ENCODE measurements around the gene SLC7A8.

Gene SLC7A8

GRCh38 chr14:23154964-23155587, 28.4 kb downstream of the SLC7A8 start:
- no peak for DNase-seq

GRCh38 chr14:23153851-23154796, 29.3 kb downstream of the SLC7A8 start:
- no peak for DNase-seq

GRCh38 chr14:23151342-23151741, 32.1 kb downstream of the SLC7A8 start:
- no peak for DNase-seq

- DNase-seq = no peak
These were observed 33.7 kb downstream of the SLC7A8 start for GRCh38 chr14:23149745-23150144.

GRCh38 chr14:23148591-23149249, 34.7 kb downstream of the SLC7A8 start:
- DNase-seq = no peak

- no peak for DNase-seq
These were observed 35.8 kb downstream of the SLC7A8 start for GRCh38 chr14:23147676-23148075.

GRCh38 chr14:23146980-23147379, 36.5 kb downstream of the SLC7A8 start:
- DNase-seq = no peak

- no peak for DNase-seq
These were observed 37.0 kb downstream of the SLC7A8 start for GRCh38 chr14:23146351-23146910.

GRCh38 chr14:23145794-23146350, 37.6 kb downstream of the SLC7A8 start:
- no peak for DNase-seq

GRCh38 chr14:23143911-23144310, 39.5 kb downstream of the SLC7A8 start:
- DNase-seq = no peak

GRCh38 chr14:23142826-23143225, 40.6 kb downstream of the SLC7A8 start:
- DNase-seq = no peak

- DNase-seq = no peak
These were observed 41.6 kb downstream of the SLC7A8 start for GRCh38 chr14:23141706-23142444.

GRCh38 chr14:23140371-23140770, 43.1 kb downstream of the SLC7A8 start:
- no peak for DNase-seq

- DNase-seq = no peak
These were observed 43.6 kb downstream of the SLC7A8 start for GRCh38 chr14:23139874-23140273.

- no peak for DNase-seq
These were observed 45.5 kb downstream of the SLC7A8 start for GRCh38 chr14:23137813-23138535.

GRCh38 chr14:23137192-23137812, 46.2 kb downstream of the SLC7A8 start:
- DNase-seq = no peak

- DNase-seq = no peak
These were observed 46.8 kb downstream of the SLC7A8 start for GRCh38 chr14:23136566-23137133.

- DNase-seq = no peak
These were observed 50.5 kb downstream of the SLC7A8 start for GRCh38 chr14:23132970-23133369.

GRCh38 chr14:23131482-23131881, 52.0 kb downstream of the SLC7A8 start:
- no peak for DNase-seq

GRCh38 chr14:23130871-23131270, 52.6 kb downstream of the SLC7A8 start:
- DNase-seq = no peak

Measured in NCI-H2107 (cell line).